Renal cortex interstitium (tissue), 15 donors: ENCODE measurements around the gene GGTLC1. TPM values are rescaled to one million over a fixed set of nuclear protein-coding genes. Genes with fewer than 3 reads are reported as not detected.

Experiments
- DNase-seq, 11 donors: peaks; one replicate each; pipeline ENCODE4 v3.0.0-alpha.2; 2013; ENCODE audit warnings: low read depth in 9 of 11, low spot score in 4 of 11; ENCODE audit errors: extremely low read depth in 1 of 11
- long read RNA-seq, 16 experiments: transcript quantifications; one replicate each; lab custom pipeline, GENCODE V29; 2026
- polyA plus RNA-seq, 3 donors: library from polyadenylated mRNA; unstranded; fragments of 120-200 nt; gene quantifications; one replicate each; pipeline ENCODE4 v1.2.1, GENCODE V29; 2013; ENCODE audit not compliant: insufficient read length in 3 of 3

The GGTLC1 gene
- under 1 TPM in 1 of 3 donors, not detected in 2; 0.14 TPM for polyA plus RNA-seq
- long read RNA-seq, donor 1: 0 reads
- long read RNA-seq, donor 2: 0 reads
- long read RNA-seq, donor 3: 0 reads
- long read RNA-seq, donor 4: 0 reads
- long read RNA-seq, donor 5: 0 reads
- long read RNA-seq, donor 6: 0 reads
- long read RNA-seq, donor 7: 0 reads
- long read RNA-seq, donor 8: 0 reads
- long read RNA-seq, donor 9: 0 reads
- long read RNA-seq, donor 10: 0 reads
- long read RNA-seq, donor 11: 0 reads
- long read RNA-seq, donor 12: 0 reads
- long read RNA-seq, donor 13: 0 reads
- long read RNA-seq, donor 14: 0 reads
- long read RNA-seq, donor 15: 0 reads
- long read RNA-seq, donor 16: 0 reads

DNA sequence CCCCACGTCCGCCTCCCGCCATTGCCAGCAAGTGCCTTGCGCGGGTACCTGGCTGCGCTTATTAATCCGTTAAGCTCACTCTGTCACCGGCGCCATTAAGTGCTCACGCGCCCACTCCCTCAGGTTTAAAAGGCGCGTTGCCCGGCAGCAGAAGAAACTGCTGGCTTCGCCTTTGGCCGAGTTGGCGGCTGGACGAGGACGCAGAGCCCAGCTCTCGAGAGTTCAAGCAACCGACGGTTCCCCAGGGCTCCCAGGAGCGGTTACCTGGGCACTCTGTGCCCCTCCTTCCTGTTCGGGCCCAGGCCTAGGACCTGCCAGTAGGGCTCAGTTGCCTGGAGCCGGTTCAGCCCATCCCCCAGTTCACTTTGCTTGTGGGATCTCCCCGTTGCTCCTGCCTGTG lies at the start of gene GGTLC1:
Gene GGTLC1 (minus strand): TSS at position 219 of the 400 bp plus-strand sequence. CDS start 2,168 bp downstream, outside the sequence.
- DNase-seq: no peak

DNA sequence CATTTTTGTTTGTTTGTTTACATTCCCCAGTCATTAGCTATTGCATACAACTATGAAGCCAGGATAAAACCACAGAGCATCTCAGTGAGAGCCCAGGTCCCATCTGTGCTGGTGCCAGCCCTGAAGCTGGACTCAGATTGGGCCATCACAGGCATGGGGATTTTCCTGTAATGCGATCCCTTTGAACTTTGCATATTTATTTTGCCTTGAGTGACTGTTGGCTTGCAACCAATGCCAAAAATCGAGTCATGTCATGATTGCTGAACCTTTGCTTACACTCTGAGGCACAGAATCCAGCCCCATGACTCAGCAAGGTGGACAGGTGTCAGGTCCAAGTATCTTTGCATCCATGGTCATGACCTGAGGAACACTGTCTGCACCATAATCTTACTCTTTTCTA lies 46.2 kb upstream of the GGTLC1 start:
- no peak for DNase-seq

DNA sequence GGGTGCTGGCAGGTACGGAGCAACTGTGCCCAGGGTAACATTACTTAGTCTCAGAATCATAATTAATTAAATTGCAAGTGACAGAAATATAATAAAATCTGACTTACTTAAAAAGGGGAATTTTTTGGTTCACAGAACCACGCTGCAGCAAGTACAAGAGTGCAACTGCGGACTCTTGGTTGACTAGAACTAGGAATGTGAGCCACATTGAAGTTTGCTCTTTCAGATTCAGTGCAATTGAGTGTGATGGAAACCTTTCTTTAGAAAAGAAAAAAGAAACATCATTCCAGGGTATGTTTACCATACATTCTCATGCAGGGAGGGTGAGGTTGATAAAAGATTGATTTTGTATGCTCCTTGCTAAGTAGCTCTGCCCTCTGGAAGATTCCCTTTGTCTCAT lies 45.0 kb upstream of the GGTLC1 start:
- no peak for DNase-seq

DNA sequence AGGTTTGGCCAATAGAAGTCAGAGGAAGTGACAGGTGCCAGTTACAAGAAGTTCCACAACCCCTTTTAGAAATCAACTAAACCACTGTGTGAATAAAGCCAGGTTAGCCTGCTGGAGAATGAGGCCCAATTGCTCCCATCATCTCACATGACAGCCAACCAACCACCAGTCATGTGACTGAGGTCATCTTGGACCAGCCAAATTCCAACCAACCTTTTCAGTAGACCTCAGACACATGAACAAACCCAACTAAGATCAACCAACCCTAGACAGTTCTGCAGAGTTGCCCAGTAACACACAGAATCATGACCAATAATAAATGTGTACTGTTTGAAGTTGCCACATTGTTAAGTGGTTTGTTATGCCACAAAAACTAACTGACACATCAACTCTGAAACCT lies 44.6 kb upstream of the GGTLC1 start:
- no peak for DNase-seq

DNA sequence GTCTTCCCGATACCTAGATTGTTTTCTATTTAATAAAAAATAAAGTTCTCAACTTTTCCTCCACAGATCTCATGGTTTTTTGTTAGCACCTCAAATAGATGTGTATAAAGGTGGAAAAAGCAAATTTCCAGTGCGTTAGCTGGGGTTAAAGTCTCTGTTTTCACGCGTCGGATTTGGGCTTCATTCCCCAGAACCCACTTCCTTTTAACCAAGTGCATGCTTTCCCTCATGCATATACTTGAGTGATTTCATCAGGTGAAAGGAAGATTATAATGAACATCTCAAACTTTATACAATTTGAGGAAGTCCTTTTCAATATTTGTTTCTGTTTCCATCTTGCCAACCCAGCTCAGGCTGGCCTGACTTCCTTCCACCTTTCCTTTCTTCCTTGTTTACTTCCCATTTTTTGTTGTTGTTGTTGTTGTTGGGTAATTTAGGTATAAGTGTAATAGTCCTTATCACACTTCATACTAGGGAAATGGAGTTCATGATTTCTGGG lies 43.9 kb upstream of the GGTLC1 start:
- no peak for DNase-seq

DNA sequence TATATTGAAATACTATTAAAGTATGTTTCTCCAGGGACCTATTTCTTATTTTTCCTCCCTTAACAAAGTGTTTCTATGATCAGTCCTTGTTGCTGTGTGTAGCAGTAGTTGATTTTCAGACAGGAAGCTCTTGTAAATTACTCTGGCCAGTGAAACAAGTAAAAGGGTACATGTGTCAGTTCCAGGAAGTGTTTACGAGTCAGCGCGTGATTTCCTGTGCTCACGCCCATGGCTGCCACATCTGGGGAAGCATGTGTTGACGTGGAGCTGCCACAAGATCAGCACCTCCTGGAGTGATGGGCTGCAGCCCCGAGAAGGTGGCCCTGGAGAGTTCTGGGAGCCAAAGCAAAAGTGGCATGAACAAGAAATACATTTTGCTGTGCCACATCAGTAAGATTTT lies 38.6 kb upstream of the GGTLC1 start:
- DNase-seq: peak in 2 of 11 donors; percentile 20 to 21

DNA sequence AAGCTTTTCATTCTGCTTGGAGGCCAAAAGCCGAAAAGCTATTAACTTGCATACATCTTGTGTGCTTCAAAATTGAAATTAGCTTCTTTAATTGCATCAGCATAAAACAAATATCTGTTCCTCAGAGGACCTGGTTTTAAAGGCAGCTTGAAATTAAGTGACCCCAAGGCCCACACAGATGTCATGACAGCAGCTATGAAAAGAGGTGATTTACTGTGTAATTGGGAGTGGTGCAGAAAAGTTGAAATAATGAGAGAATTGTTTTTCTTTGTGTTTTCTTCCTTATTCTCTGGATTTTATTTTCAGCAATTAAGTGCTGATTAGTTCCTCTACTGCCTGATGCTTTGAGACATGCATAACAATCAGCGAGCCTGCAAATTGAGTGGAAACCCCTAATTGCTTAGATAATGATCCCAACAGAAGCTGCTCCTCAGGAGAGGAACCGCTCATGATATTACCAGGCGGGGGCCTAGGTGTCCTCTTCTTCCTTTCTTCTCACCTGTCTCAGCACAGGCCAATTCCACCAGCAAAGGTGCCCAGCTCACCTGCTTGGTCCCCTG lies 34.1 kb upstream of the GGTLC1 start:
- DNase-seq: no peak

DNA sequence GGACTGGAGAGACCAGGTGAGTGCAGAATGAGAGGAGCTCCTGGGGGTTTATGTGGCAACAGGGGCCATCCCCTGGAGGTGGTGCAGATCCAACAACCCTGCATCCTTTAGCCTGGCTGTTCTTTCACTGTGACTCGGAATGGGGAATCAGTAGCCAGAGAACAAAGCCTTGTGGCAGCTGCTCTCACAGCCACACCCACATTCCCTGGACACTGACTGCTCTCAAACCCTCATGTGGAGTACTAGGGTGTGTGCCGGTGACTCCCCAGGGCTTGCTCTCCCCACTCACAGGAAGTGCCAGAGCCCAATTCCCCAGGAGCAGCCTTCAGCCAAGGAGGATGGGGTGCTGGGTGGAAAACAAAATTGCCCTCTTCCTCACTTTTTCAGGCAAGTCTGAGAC lies 30.2 kb upstream of the GGTLC1 start:
- no peak for DNase-seq

DNA sequence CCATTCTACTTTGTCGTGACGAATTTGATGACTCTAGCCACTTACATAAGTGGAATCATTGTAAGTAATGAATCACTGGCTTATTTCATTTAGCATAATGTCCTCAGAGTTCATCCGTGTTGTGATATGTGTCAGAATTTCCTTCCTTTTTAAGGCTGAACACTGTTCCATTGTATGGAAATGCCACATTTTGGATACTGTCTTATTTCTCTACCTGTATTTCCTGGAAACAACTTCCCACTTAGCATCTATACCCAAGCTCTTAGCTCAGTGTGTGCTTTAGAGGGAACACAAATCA lies 28.8 kb upstream of the GGTLC1 start:
- DNase-seq: no peak

DNA sequence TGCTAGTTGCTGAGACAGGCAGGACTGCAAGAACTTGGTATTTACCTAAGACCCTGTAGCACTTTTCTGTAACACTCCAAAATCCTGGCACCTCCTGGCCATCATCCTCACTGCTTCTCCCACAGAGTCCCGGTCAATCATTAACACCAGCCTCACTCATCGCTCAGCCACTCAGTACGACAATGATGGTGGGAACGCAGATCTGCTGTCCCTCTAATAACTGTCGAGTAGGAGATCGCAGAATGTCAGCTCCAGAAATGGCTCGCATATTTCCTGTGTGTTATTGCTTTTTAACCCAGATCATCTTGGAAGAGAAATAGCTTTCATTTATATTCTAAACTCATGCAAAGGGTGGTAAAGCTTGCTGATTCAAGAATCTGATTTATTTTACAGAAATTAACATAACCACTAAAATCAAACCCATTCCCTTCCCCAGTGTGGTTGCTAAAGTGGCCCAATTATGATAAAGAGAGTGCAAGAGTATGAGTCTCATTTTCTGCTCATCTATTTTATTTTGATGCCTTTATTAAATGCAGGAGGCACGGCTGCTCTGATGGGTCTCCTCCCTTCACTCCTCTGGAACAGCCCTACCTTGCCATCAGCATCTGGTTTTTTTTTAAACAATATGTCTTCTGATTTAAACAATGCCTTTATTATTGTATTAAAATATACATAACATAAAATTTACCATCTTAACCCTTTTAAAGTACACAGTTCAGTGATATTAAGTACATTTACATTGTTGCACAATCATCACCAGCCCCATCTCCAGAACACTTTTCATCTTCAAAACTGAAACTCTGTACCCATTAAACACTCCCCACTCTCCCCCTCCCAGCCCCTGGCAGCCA lies 28.3 kb upstream of the GGTLC1 start:
- DNase-seq: no peak

DNA sequence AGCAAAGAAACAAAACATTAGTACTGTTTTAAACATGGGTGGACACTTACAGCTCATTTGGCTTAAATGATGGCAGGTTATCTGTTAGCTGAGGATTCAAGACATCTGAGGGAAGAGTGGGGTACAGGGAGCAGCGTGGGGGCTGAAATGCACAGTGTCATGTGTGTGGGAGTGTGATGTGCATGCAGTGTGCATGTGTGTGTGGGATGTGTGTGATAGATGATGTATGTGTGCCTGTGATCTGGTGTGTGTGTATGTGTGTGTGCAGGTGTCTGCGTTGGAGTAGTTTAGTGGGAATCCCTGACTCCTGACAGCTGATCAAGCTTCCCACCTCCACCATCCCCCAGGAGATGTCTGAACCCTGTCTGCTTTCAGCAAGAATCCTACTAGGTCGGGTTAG lies 25.4 kb upstream of the GGTLC1 start:
- no peak for DNase-seq

DNA sequence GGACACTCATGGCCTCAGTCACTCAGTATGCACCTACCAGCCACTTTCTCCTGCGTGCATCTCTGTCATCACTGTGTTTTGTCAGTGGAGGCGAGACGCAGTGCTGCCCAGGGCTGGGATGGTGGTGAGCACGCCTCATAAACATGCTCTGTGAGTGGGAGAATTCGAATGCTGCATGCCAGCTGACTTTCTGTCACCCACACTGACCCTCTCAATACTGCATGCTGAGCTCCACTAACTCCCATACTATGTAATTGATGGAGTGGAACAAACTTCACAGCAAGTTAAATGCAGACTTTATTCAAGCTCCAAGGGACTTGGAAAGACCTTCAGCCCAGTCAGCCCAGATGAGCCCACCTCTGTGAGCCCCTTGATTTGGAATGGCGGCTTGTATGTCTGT lies 22.7 kb upstream of the GGTLC1 start:
- DNase-seq: peak in 7 of 11 donors; percentile 24 to 55 (median 40)

DNA sequence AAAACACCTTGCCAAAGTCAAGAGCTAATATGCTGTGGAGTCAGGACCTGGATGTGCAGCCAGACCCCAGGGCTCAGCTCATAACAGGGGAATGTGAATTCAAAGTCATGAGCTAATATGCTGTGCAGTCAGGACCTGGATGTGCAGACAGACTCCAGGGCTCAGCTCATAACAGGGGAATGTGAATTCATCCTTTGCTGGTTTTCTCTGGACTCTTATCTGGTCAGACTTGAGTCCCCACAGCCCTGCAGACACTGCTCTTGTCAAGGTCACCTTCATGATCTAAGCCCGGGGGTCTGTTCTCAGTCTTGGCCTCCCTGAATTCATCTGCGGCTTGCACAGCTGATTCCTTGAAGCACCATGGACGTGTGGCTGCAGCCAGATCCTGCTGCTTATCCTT lies 19.2 kb upstream of the GGTLC1 start:
- no peak for DNase-seq

DNA sequence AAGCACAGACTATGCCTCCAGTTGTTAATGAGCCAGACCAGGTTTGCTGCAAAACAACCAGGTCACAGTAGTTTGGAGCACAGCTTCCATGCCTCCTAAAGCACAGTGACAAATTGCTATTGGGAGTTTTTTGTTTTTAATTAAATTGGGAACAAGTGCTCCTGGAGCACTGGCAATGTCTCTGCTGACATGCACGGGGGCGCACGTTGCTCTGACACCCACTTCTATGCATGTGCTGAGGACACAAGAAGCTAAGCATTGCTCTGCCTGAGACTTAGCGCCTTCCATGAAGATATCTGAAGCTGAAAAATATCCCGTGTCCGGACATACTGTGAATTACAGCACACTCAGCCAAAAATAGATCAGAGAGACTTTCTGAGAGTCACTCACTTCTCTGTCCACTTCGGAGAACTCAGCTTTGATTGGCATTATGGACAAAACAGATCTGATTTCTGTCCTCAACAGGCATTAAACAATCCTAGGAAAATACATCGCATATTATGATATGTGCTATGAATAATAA lies 18.6 kb upstream of the GGTLC1 start:
- no peak for DNase-seq

DNA sequence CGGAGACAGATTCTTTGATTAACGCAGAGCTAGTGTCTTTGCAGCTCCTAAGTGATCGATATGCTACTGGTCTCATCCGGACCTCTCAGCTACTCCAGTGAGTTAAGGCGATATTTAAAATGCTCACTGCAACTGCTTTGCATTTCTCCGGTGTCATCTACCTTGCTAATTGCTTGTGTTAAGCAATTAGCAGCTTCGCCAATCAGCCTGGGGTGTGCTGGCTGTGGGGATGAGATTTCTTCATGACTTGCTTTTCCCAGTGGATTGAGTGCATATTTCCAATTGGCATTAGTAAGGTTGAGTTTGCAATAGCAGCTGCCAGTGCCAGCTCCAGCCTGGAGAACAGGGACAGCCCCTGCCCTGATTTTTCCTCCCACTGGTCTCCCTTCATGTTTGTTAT lies 18.0 kb upstream of the GGTLC1 start:
- DNase-seq: no peak

DNA sequence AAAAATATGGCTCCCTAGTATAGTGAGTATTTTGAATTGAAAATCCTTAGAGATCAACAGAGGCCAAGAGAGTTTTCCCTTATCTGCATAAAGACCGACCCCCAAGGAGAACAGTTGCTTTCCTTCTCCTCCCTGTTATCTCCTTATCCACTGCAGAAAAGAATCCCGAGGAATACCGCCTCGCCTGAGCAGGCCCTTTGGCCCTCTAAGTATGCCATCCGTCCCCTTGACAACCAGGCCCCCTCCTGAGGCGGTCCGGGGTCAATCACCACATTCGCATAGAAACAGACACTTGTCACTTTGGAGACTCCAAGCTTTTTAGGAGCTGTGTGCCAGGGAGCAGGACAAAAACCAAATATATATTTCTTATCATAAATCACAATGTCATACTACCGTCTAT lies 15.9 kb upstream of the GGTLC1 start:
- no peak for DNase-seq

DNA sequence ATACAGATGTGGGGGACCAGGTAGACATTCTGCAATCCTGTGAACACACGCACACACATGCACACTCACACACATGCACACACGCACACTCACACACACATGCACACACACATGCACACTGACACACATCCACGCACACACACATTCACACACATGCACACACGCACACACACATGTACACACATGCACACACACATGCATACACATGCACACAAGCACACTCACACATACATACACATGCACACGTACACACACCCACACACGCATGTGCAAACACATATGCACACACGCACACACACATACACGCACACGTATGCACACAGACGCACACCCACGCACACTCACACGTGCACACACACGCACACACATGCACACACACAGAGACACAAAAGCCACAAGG lies 14.3 kb upstream of the GGTLC1 start:
- no peak for DNase-seq

DNA sequence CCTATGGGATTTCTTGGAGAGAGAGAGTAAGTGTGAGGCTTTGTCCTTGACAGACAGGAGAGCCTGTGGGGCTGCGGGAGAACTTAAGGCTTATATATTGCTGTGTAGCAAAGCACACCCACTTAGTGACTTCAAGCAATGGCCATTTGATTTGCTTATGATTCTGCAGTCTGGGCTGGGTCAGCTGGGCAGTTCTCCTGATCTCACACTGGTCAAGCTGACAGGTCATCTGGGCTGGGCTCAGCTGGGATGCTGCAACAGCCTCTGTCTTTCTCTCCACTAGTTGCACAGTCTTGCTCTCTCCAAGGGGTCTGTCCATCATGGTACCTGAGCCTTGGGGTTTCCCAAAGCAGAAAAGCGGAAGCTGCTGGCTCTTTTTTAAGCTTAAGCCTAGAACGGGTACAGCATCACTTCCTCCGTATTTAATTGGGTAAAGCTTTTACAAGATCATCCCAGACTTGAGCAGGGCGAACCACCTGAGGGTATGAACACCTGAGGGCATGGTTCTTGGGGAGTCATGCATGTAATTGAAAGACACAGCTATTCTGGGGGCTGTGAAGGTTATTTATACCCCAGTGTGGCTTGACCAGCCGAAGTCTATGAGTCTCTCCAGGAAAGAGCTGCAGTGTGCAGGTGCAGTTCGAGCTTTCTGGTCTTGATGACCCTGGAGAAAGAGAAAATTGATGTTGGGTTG lies 13.3 kb upstream of the GGTLC1 start:
- DNase-seq: no peak

DNA sequence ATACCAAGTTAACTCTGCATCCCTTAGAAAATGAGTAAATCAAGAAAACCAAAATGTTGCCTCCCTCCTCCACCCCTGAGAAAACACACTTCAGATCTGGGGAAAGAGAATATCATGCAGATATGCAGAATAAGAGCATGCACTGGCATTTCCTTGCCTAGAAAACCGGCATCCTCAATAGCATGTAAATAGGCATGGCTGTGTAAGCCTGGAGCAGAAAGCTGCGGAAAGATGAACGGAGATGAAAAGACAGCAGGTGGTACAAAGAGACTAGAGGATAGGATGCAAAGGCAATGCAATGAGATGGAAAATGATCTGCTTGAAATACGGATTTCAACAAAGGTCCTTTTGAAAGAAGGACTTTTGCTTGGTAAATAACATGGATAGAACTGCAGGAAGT lies 10.3 kb upstream of the GGTLC1 start:
- DNase-seq: no peak
